GM18861 (cell line): ENCODE results near the gene ZNF780B.

Experiments
- ATAC-seq: cut with Tn5 transposase; IDR thresholded peaks from one replicate; pipeline ENCODE4 v1.9.1; 2021; ENCODE audit not compliant: unreplicated experiment

Gene ZNF780B

GRCh38 chr19:39983695-39984300 is 72.2 kb downstream of the ZNF780B start:
- ATAC-seq: no peak

- no peak for ATAC-seq
These were observed 73.1 kb downstream of the ZNF780B start for GRCh38 chr19:39982883-39983282.
